Dermis lymphatic vessel endothelial cell (primary cell): ENCODE data around the gene BUB3. TPM values are rescaled to one million over a fixed set of nuclear protein-coding genes. Genes with fewer than 3 reads are reported as not detected.

ENCODE experiments used
- total RNA-seq: library from RNA; depleted of rRNA; stranded (reverse); fragments of >200 nt; gene quantifications from 2 replicates; pipeline ENCODE4 v1.2.1, GENCODE V29; 2014

Gene BUB3, protein sequence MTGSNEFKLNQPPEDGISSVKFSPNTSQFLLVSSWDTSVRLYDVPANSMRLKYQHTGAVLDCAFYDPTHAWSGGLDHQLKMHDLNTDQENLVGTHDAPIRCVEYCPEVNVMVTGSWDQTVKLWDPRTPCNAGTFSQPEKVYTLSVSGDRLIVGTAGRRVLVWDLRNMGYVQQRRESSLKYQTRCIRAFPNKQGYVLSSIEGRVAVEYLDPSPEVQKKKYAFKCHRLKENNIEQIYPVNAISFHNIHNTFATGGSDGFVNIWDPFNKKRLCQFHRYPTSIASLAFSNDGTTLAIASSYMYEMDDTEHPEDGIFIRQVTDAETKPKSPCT
- 159 and 215 TPM in 2 replicates for total RNA-seq

DNA sequence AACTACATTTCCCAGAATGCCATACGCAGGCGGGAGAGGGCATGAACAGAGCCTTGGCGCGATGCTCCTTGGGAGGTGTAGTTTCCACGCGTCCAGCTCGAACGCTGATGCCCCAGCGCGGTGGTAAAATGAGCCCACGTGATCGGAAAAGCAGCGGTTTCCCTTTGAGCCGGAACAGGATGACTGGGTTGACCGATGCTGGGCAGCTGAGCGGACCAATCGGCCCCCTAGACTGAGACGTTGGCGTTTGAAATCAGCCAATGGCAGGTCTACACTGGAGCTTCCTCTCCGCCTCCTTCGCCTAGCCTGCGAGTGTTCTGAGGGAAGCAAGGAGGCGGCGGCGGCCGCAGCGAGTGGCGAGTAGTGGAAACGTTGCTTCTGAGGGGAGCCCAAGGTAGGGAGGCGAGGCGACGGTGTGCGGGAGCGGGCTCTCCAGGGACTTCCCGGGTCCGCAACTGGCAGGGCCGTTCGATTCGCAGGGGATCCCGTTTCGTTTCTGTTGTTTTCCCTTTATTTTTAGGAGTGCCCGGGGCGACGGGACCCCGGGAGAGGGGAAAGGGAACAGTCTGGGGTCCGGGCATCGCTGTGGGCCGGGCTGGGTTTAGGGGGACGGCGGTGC is at the start of gene BUB3:
Gene BUB3 (plus strand): TSS at position 311 of the 619 bp plus-strand sequence. CDS start 516 bp downstream, outside the sequence.

DNA sequence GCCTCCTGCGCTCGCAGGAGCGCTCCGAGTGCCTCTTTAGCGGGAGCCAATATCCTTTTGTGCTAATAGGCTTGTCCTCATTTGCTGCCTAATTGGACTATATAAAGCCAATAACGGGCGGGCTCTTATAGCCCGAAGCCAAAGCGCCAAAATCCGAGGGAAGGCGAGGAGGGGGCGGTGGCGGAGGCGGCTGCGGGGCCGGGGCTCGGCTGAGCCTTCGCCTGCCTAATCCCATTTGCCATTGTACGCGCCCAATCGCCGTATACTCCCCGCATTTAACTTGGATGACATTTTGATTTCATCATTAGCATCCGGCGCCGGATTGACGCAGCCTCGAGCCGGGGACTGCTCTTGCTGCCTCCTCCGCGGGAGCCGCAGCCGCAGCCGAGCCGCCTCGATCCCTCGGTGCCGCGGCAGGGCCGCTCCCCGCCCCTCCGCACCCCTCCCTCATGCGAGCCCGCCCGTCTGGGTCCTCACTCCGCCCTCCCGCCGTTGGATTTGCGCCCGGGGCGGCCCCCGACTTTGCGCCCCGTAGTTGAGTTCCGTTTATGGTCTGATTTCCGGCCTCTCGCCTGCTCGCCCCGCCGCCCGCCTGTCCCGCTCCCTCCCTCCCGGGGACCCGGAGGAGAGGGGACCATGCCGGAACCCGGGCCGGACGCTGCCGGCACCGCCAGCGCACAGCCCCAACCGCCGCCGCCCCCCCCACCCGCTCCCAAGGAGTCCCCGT is 18.6 kb upstream of the BUB3 start, which contains the start of gene HMX3:
Gene HMX3 (plus strand): TSS at position 556 of the 727 bp plus-strand sequence. CDS start 81 bp downstream, at position 637.

DNA sequence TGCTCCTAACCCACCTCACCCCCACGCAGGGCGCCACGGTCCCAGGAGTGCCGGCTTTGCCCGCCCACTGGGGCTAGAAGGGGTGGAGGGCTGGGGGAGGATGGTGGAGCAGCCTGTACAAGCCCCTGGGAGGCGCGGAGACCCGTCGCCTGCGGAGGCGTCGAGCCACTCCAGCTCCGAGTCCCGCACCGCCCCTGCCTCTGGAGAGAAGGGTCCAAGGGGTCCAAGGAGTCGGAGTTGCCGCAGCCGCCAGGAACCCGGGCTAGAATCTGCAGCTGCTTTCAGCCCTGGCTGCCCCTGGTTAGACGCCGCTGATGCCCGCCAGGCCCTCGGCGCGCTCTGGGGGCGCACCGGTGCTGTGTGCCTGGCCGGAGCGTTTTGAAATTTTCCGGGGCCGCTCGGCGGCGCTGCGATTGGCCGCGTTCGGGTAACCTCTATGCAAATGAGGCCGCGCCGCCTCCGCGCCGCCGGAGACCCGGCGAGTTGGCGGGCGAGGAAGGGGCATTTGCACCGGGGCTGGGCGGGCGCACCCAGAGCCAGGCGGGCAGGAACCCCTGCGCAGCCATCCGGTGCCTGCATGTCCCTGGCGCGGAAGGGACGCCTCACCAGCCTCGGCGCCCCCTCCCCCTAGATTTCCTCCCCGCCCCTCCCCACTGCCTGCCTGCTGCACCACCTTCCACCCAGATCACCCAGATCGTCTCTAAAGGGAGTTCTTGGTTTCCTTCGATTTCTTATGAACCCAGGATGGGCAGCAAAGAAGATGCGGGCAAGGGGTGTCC is 6.4 kb upstream of the BUB3 start, which contains the start of gene HMX2:
Gene HMX2 (plus strand): TSS at position 502 of the 779 bp plus-strand sequence. CDS start 243 bp downstream, at position 745.

Other genes with a start within 250 kb of the BUB3 start
- not detected in 2 replicates for gene FAM24A, start 243.8 kb upstream of the BUB3 start, total RNA-seq
- 12.1 and 12.5 TPM in 2 replicates for gene C10orf88, start 200.2 kb upstream of the BUB3 start, total RNA-seq
- gene PSTK, start 174.0 kb upstream of the BUB3 start, total RNA-seq, result 2.1 and 2.2 TPM in 2 replicates
- 3.9 TPM in 2 replicates for gene IKZF5, start 145.6 kb upstream of the BUB3 start, total RNA-seq
- 4.9 and 5.2 TPM in 2 replicates for gene ACADSB, start 145.4 kb upstream of the BUB3 start, total RNA-seq
- not detected in 2 replicates for gene HMX3, start 18.4 kb upstream of the BUB3 start, total RNA-seq
- gene HMX2, start 6.3 kb upstream of the BUB3 start, total RNA-seq, result not detected in 2 replicates